SHP77 (cell line): ENCODE measurements around the gene ZNF579.

Source experiments
- DNase-seq, 2 experiments: peaks; one replicate each; lab custom pipeline; 2025; lab: John Stamatoyannopoulos, UW

The ZNF579 gene

GRCh38 chr19:55567708-55568328 is 12.8 kb downstream of the ZNF579 start:
- DNase-seq, result no peak

GRCh38 chr19:55566823-55567222 is 13.8 kb downstream of the ZNF579 start:
- no peak for DNase-seq

- DNase-seq, result peak in 1 of 2 experiments; percentile 25
These were observed 17.4 kb downstream of the ZNF579 start for GRCh38 chr19:55563261-55563690.

GRCh38 chr19:55559684-55560083 is 21.0 kb downstream of the ZNF579 start:
- DNase-seq, result peak; percentile 13 to 40

GRCh38 chr19:55554741-55555152 is 25.9 kb downstream of the ZNF579 start:
- peak in 1 of 2 experiments; percentile 44 for DNase-seq

- no peak for DNase-seq
These were observed 26.3 kb downstream of the ZNF579 start for GRCh38 chr19:55554302-55554701.

GRCh38 chr19:55553217-55554182 is 27.1 kb downstream of the ZNF579 start:
- DNase-seq, result no peak

- no peak for DNase-seq
These were observed 28.0 kb downstream of the ZNF579 start for GRCh38 chr19:55552620-55553019.

- DNase-seq, result no peak
These were observed 28.4 kb downstream of the ZNF579 start for GRCh38 chr19:55552206-55552605.

- no peak for DNase-seq
These were observed 30.4 kb downstream of the ZNF579 start for GRCh38 chr19:55550321-55550650.

GRCh38 chr19:55549500-55550320 is 30.9 kb downstream of the ZNF579 start:
- peak; percentile 11 to 39 for DNase-seq

GRCh38 chr19:55546822-55547614 is 33.6 kb downstream of the ZNF579 start:
- peak in 1 of 2 experiments; percentile 16 for DNase-seq

GRCh38 chr19:55546011-55546410 is 34.6 kb downstream of the ZNF579 start:
- no peak for DNase-seq

GRCh38 chr19:55545443-55545842 is 35.2 kb downstream of the ZNF579 start, which contains the start of gene SBK3:
Gene SBK3, minus strand, starts transcription at chr19:55545543. Its CDS starts 0 bp downstream, at chr19:55545543.
- DNase-seq, result no peak

GRCh38 chr19:55544776-55545439 is 35.7 kb downstream of the ZNF579 start:
- no peak for DNase-seq

GRCh38 chr19:55544014-55544413 is 36.6 kb downstream of the ZNF579 start:
- DNase-seq, result no peak

- no peak for DNase-seq
These were observed 37.1 kb downstream of the ZNF579 start for GRCh38 chr19:55543567-55543966.

GRCh38 chr19:55542292-55542855 is 38.3 kb downstream of the ZNF579 start:
- DNase-seq, result no peak

- no peak for DNase-seq
These were observed 39.6 kb downstream of the ZNF579 start for GRCh38 chr19:55541091-55541490.

GRCh38 chr19:55540619-55541018 is 40.0 kb downstream of the ZNF579 start:
- DNase-seq, result peak; percentile 20 to 31
